Raji (cell line): ENCODE measurements around the gene SYT2.

Experiments
- POLR2A ChIP-seq: IDR thresholded peaks from 2 replicates; pipeline ENCODE4 v1.6.1; 2011; ENCODE audit warnings: low read depth, low read length, control low read depth; ENCODE audit not compliant: insufficient read depth

The SYT2 gene

DNA sequence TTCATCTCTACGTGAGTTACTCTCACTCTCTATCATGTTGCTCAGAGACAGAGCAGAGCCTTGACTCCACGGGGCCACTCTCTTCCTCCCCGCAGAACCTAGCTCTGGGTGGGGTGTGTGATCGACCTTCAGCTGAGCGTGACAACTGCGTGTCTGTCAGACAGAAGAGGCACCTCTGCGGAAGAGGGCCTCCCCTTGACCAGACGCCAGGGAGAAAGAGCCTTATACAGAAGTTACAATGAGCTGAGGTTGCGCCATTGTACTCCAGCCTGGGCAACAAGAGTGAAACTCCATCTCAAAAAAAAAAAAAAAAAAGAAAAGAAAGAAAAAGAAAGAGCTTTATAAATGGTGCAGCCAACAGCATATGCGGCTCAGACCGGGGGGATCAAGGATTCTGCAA, 22.9 kb downstream of the SYT2 start:
- no peak for TF ChIP-seq POLR2A

DNA sequence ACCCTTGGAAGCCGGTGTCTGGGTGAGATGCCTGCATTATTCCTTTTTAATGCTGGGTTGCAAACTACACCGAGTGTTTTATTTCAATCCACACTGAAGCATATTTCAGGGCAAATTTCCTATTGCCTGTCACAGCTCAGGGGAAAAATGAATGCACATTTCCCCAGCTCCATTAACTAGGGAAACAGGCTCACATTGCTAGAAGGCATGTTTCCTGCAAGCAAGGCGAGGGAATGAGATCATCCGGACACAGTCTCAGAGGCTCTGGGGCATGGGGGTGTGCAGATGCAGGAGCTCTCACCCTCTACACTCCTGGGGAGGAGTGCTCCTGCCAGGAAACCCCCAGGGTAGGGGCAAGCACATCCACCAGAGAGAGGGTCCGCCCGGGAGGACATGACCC, 24.6 kb downstream of the SYT2 start:
- TF ChIP-seq POLR2A = no peak

DNA sequence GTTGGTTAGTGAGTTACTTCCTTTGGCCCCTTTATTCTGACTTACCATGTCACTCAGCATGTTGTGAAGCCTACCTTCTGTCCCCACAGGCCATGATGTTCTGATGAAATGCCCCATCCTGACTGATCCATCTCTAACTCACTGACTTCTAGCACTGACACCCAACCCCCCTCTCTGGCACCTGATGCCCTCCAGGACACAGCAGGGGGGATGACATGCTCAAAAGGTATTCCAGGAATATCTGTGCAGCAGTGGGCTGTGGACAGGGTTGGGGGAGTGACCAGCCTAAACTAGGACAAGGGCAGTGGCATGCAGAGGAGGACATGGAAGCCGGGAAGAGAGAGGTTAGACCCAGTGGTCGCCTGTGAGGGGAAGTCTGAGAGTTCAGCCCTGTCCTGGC, 25.5 kb downstream of the SYT2 start:
- no peak for TF ChIP-seq POLR2A

- TF ChIP-seq POLR2A = no peak
Measured at GRCh38 chr1:202683029-202683428, 27.2 kb downstream of the SYT2 start.

- TF ChIP-seq POLR2A = no peak
Measured at GRCh38 chr1:202682477-202682876, 27.8 kb downstream of the SYT2 start.

GRCh38 chr1:202681736-202682420, 28.4 kb downstream of the SYT2 start:
- no peak for TF ChIP-seq POLR2A

DNA sequence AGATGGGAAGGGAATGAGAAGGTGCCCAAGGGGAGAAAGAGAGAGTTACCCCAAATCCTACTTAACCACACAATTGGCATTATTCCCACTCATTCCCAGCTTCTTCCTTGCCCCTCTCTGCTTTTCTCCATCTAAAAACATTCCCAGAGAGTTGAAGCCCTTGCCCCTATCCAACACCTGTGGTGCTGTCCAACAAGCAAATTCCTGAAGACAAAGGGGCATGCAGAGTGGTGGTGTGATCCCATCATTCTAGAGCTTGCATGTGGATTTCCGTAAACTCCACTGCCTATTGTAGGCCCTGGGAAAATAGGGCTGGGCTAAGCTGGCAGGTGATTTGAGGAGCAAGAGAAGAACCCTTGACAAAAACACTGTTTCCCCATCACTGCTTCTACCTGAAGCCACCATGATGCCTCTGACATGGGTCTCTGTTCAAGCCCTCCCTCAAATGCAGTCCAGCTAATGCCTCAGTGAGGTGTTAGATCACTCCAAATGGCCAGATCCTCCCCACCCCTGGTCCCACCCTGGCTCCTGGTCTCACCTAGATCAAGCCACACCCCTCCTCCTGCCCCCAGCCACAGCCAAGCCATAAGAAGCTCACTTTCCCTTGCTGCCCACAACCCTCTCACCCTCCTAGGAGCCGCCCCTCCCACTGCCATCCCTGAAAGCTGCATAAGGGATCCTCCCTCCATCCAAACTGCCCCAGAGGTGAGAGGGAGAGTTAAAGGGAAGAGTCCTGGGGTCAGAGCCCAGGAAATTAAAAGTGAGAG, 29.5 kb downstream of the SYT2 start:
- TF ChIP-seq POLR2A = no peak

- no peak for TF ChIP-seq POLR2A
Measured at GRCh38 chr1:202679406-202680177, 30.7 kb downstream of the SYT2 start.

DNA sequence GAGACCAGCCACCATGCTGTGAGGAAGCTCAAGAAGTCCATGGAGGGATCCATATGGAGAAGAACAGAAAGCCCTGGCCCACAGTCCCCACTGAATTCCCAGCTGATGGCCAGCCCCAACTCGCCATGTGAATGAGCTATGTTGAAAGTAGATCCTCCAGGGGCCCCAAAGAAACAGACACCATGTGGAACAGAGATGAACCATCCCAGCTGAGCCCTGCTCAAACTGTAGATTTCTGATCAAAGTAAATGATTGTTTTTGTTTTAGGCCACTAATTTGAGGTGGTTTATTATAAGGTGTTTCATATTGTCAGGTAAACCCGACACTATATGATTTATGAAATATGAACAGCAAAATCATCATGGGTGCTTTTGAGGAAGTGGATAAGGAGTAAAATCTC, 32.8 kb downstream of the SYT2 start:
- no peak for TF ChIP-seq POLR2A

- TF ChIP-seq POLR2A = no peak
Measured at GRCh38 chr1:202673531-202673930, 36.7 kb downstream of the SYT2 start.

DNA sequence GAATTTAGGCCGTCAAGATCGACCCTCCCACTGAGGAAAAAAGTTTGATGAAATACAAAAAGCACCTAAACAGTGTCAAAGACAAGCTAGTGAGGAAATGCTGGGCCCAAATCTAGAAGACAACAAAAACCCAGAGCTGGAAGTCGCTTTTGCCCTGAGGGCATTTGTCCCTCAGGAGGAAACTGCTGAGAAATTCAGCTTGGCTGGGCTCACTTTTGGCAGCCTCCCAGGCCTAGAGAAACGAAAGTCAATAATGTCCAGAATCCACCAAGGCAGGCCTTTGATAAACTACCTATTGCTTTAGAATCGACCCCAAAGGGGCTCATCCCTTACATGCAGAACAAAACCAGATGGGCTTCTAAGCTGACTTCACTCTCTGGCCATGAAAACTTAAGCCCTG, 38.9 kb downstream of the SYT2 start:
- no peak for TF ChIP-seq POLR2A

GRCh38 chr1:202665417-202665816, 44.8 kb downstream of the SYT2 start:
- no peak for TF ChIP-seq POLR2A

GRCh38 chr1:202664083-202664482, 46.2 kb downstream of the SYT2 start:
- no peak for TF ChIP-seq POLR2A

GRCh38 chr1:202663131-202663530, 47.1 kb downstream of the SYT2 start:
- no peak for TF ChIP-seq POLR2A

- TF ChIP-seq POLR2A = no peak
Measured at GRCh38 chr1:202662081-202662480, 48.2 kb downstream of the SYT2 start.

DNA sequence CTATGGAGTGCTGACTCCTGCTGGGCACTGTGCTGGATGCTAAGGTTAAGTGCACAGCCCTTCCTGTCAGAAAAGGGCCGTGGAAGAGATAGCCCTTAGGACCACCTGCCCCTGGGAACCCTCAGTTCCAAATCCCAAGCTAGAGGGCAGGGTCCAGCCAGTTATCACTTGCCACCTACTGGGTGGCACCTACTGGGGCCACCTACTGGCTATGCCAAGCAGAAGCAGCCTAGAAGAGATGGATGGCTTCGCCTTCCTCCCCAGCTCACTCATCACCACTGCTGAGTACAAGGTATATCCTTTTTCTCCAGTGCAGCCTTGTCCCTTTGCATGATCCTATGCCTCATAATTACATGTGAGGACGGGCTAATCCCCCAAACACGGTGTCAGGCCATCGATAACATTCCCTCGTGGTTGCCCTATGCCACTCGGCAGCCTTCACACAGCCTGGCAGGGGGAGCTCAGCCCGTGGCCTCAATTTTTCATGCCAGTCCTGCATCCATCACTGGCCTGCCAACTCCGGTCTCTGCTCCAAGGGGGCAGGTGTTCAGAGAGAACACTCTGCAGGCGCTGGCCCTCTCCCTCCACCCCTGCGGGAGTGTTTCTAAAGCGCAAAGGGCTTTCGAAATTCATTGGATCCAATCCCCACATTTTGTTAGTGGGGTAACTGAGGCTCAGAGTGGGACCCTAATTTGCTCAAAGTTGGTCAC, 49.0 kb downstream of the SYT2 start:
- TF ChIP-seq POLR2A = no peak

GRCh38 chr1:202659974-202660373, 50.3 kb downstream of the SYT2 start:
- TF ChIP-seq POLR2A = no peak
